GM19324 (cell line): ENCODE results near the gene ERBB4.

ENCODE experiments used
- ATAC-seq: cut with Tn5 transposase; IDR thresholded peaks from one replicate; pipeline ENCODE4 v1.9.1; 2021; ENCODE audit warnings: mild to moderate bottlenecking, moderate library complexity; ENCODE audit not compliant: unreplicated experiment, low FRiP score

The ERBB4 gene

GRCh38 chr2:212538305-212539071 is at the start of gene ERBB4:
TSS of gene ERBB4 (minus strand) at chr2:212538802. CDS start at chr2:212538530, 272 bp downstream.
- no peak for ATAC-seq

- no peak for ATAC-seq
Measured at GRCh38 chr2:212580117-212580516, 41.5 kb upstream of the ERBB4 start.

- no peak for ATAC-seq
Measured at GRCh38 chr2:212556296-212556695, 17.7 kb upstream of the ERBB4 start.

GRCh38 chr2:212554233-212554632 is 15.6 kb upstream of the ERBB4 start:
- no peak for ATAC-seq

- ATAC-seq = no peak
Measured at GRCh38 chr2:212549941-212550340, 11.3 kb upstream of the ERBB4 start.

GRCh38 chr2:212549463-212549862 is 10.9 kb upstream of the ERBB4 start:
- ATAC-seq = no peak

GRCh38 chr2:212548455-212548819 is 9.8 kb upstream of the ERBB4 start:
- ATAC-seq = no peak

GRCh38 chr2:212547716-212548454 is 9.3 kb upstream of the ERBB4 start:
- ATAC-seq = no peak

GRCh38 chr2:212546669-212547068 is 8.1 kb upstream of the ERBB4 start:
- no peak for ATAC-seq

GRCh38 chr2:212540341-212540740 is 1.7 kb upstream of the ERBB4 start:
- no peak for ATAC-seq

- no peak for ATAC-seq
Measured at GRCh38 chr2:212539072-212539880, 674 bp upstream of the ERBB4 start.

GRCh38 chr2:212537726-212538304 is 787 bp downstream of the ERBB4 start:
- ATAC-seq = no peak

GRCh38 chr2:212536817-212537725 is 1.5 kb downstream of the ERBB4 start:
- ATAC-seq = no peak

GRCh38 chr2:212535996-212536816 is 2.4 kb downstream of the ERBB4 start:
- no peak for ATAC-seq

- no peak for ATAC-seq
Measured at GRCh38 chr2:212534336-212534735, 4.3 kb downstream of the ERBB4 start.

GRCh38 chr2:212532585-212532984 is 6.0 kb downstream of the ERBB4 start:
- ATAC-seq = no peak

GRCh38 chr2:212532087-212532486 is 6.5 kb downstream of the ERBB4 start:
- ATAC-seq = no peak

GRCh38 chr2:212531499-212531898 is 7.1 kb downstream of the ERBB4 start:
- ATAC-seq = no peak

GRCh38 chr2:212530991-212531390 is 7.6 kb downstream of the ERBB4 start:
- ATAC-seq = no peak
